ENCODE measurements around the gene TEX36.
"Not testable (repeated sequence)": the region's sequence is repeated elsewhere in the genome, so short reads cannot be mapped to it uniquely, and the experiment has no call there.

The TEX36 gene

GRCh38 chr10:125692196-125692595 lies 9.2 kb upstream of the TEX36 start:
- DNase-seq, result no peak

GRCh38 chr10:125691160-125691981 lies 8.4 kb upstream of the TEX36 start:
- no peak for DNase-seq

GRCh38 chr10:125689955-125690569 lies 7.1 kb upstream of the TEX36 start:
- no peak for DNase-seq

- no peak for DNase-seq
Measured at GRCh38 chr10:125687507-125688185, 4.7 kb upstream of the TEX36 start.

GRCh38 chr10:125684581-125684980 lies 1.6 kb upstream of the TEX36 start:
- no peak for DNase-seq

GRCh38 chr10:125683821-125684220 lies 858 bp upstream of the TEX36 start:
- no peak for DNase-seq

GRCh38 chr10:125679436-125679835 lies 3.5 kb downstream of the TEX36 start:
- no peak for DNase-seq

- no peak for DNase-seq
Measured at GRCh38 chr10:125672884-125673283, 10.1 kb downstream of the TEX36 start.

GRCh38 chr10:125662584-125662983 lies 20.4 kb downstream of the TEX36 start:
- DNase-seq, result no peak

GRCh38 chr10:125661941-125662515 lies 20.9 kb downstream of the TEX36 start:
- no peak for DNase-seq

- DNase-seq, result no peak
Measured at GRCh38 chr10:125661431-125661940, 21.5 kb downstream of the TEX36 start.

- no peak for DNase-seq
Measured at GRCh38 chr10:125659071-125659470, 23.9 kb downstream of the TEX36 start.

GRCh38 chr10:125656523-125656922 lies 26.4 kb downstream of the TEX36 start:
- DNase-seq, result no peak

GRCh38 chr10:125653113-125653512 lies 29.9 kb downstream of the TEX36 start:
- DNase-seq, result not testable (repeated sequence)

GRCh38 chr10:125646311-125646710 lies 36.7 kb downstream of the TEX36 start:
- DNase-seq, result no peak

- DNase-seq, result no peak
Measured at GRCh38 chr10:125641398-125641797, 41.6 kb downstream of the TEX36 start.

- no peak for DNase-seq
Measured at GRCh38 chr10:125640653-125641052, 42.3 kb downstream of the TEX36 start.

GRCh38 chr10:125639846-125640245 lies 43.1 kb downstream of the TEX36 start:
- DNase-seq, result no peak

GRCh38 chr10:125638555-125638954 lies 44.4 kb downstream of the TEX36 start:
- DNase-seq, result no peak

- no peak for DNase-seq
Measured at GRCh38 chr10:125637496-125637895, 45.5 kb downstream of the TEX36 start.

- DNase-seq, result no peak
Measured at GRCh38 chr10:125634606-125635005, 48.4 kb downstream of the TEX36 start.

GRCh38 chr10:125633517-125633999 lies 49.4 kb downstream of the TEX36 start:
- no peak for DNase-seq

GRCh38 chr10:125631806-125632205 lies 51.2 kb downstream of the TEX36 start:
- DNase-seq, result no peak
